Neural progenitor cell (in vitro differentiated cells): ENCODE results near the gene TLE3. TPM values are rescaled to one million over a fixed set of nuclear protein-coding genes. Genes with fewer than 3 reads are reported as not detected.
"Not testable (repeated sequence)": the region's sequence is repeated elsewhere in the genome, so short reads cannot be mapped to it uniquely, and the experiment has no call there.

Source experiments
- DNase-seq: peaks from one replicate; pipeline ENCODE4 v3.0.0-alpha.2; 2016; ENCODE audit warnings: low spot score
- H2AFZ ChIP-seq: fragments of 200-600 bp; sonication (generic); replicated peaks from 2 replicates; pipeline ENCODE4 v1.6.1; 2016; ENCODE audit warnings: antibody characterized with exemption
- H3F3A ChIP-seq: fragments of 200-600 bp; sonication (generic); 2 replicates; pipeline ENCODE4 v1.6.1; 2016; ENCODE audit warnings: antibody characterized with exemption, low read depth
- H3K27ac ChIP-seq: fragments of 200-600 bp; sonication (generic); 2 replicates; pipeline ENCODE4 v1.5.1; 2016; ENCODE audit warnings: mild to moderate bottlenecking
- H3K27me3 ChIP-seq: fragments of 200-600 bp; sonication (generic); 2 replicates; pipeline ENCODE4 v1.6.1; 2016; ENCODE audit warnings: mild to moderate bottlenecking, moderate library complexity
- H3K36me3 ChIP-seq: fragments of 200-600 bp; sonication (generic); 2 replicates; pipeline ENCODE4 v1.5.1; 2016
- H3K4me1 ChIP-seq: fragments of 200-600 bp; sonication (generic); 2 replicates; pipeline ENCODE4 v1.6.1; 2016; ENCODE audit warnings: mixed run types
- H3K4me2 ChIP-seq: fragments of 200-600 bp; sonication (generic); 2 replicates; pipeline ENCODE4 v1.6.1; 2016
- H3K4me3 ChIP-seq: fragments of 200-600 bp; sonication (generic); 2 replicates; pipeline ENCODE4 v1.5.1; 2016
- H3K79me2 ChIP-seq: fragments of 200-600 bp; sonication (generic); 2 replicates; pipeline ENCODE4 v1.6.1; 2016; ENCODE audit warnings: low read depth
- H3K9ac ChIP-seq: fragments of 200-600 bp; sonication (generic); 2 replicates; pipeline ENCODE4 v1.6.1; 2016
- H3K9me3 ChIP-seq: fragments of 200-600 bp; sonication (generic); 2 replicates; pipeline ENCODE4 v1.5.1; 2016; ENCODE audit warnings: low read depth
- H4K20me1 ChIP-seq: fragments of 200-600 bp; sonication (generic); 2 replicates; pipeline ENCODE4 v1.6.1; 2016; ENCODE audit warnings: low read depth
- H3K27ac Mint-ChIP-seq: 3 replicates; pipeline ENCODE4 v1.8.0; 2021; ENCODE audit warnings: mixed read lengths
- H3K27me3 Mint-ChIP-seq: 2 replicates; pipeline ENCODE4 v1.8.0; 2022; ENCODE audit warnings: low read depth, mild to moderate bottlenecking, inconsistent platforms, moderate library complexity, mixed read lengths; ENCODE audit not compliant: insufficient read depth
- H3K36me3 Mint-ChIP-seq: 3 replicates; pipeline ENCODE4 v1.8.0; 2021; ENCODE audit warnings: mixed read lengths
- H3K4me1 Mint-ChIP-seq: 3 replicates; pipeline ENCODE4 v1.8.0; 2021; ENCODE audit warnings: mixed read lengths
- H3K4me3 Mint-ChIP-seq: 3 replicates; pipeline ENCODE4 v1.8.0; 2021; ENCODE audit warnings: mild to moderate bottlenecking, moderate library complexity, mixed read lengths
- H3K9me3 Mint-ChIP-seq: 3 replicates; pipeline ENCODE4 v1.8.0; 2020; ENCODE audit warnings: mixed read lengths
- EZH2 ChIP-seq: fragments of 200-600 bp; sonication (generic); IDR thresholded peaks from 2 replicates; pipeline ENCODE4 v1.6.1; 2017; ENCODE audit warnings: antibody characterized with exemption, mild to moderate bottlenecking, moderate library complexity
- EZH2phosphoT487 ChIP-seq: fragments of 200-600 bp; sonication (generic); IDR thresholded peaks from 2 replicates; pipeline ENCODE4 v1.6.1; 2017; ENCODE audit warnings: antibody characterized with exemption
- total RNA-seq: library from RNA; depleted of rRNA; stranded (reverse); fragments of >200 nt; gene quantifications from 2 replicates; pipeline ENCODE4 v1.2.3, GENCODE V29; 2015; ENCODE audit warnings: low replicate concordance
- TF ChIP-seq, protein P1 (sequence below): fragments of 200-600 bp; sonication (generic); IDR thresholded peaks from 2 replicates; pipeline ENCODE4 v1.5.1; 2017; ENCODE audit warnings: antibody characterized with exemption, mild to moderate bottlenecking

The TLE3 gene
- total RNA-seq, 1 donor from 2014 or later, result 22.1 TPM

DNA sequence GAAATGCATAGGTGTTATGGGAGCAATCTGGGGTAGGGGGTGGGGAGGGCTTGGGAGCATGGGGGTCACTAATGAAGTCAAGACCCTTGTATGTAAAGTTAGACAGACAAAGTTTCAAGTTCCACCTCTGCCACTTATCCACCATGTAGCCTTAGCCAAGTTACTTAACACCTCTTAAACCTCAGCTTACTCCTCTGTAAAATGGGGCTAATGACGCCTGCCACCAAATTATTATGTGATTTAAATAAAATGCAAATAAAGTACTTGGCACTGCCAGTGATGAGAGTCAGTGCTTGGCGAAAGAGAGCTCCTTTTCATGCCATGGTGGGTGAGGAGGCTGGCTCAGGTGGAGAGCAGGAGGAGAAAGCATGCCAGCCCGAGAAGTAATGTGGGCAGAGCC, 18.6 kb upstream of the TLE3 start:
- DNase-seq, result no peak
- Histone ChIP-seq H3K4me1 (peaks cover 13% of the 10 kb centered on the region), H3K79me2 (no peaks in the 10 kb centered on the region), H3F3A (peaks cover 8% of the 10 kb centered on the region), H4K20me1 (peaks cover 6% of the 10 kb centered on the region), H3K4me3 (no peak overlapping the region), H3K9ac (no peak overlapping the region), H2AFZ (no peak overlapping the region), H3K36me3 (no peaks in the 10 kb centered on the region), H3K27ac (no peak overlapping the region), H3K27me3 (no peaks in the 10 kb centered on the region), H3K9me3 (no peaks in the 10 kb centered on the region), H3K4me2 (no peak overlapping the region)
- no peaks in the 10 kb centered on the region for H3K9me3 Mint-ChIP-seq
- H3K27me3 Mint-ChIP-seq, result peaks cover 16% of the 10 kb centered on the region
- no peak overlapping the region for H3K4me3 Mint-ChIP-seq
- TF ChIP-seq, protein P1, sequence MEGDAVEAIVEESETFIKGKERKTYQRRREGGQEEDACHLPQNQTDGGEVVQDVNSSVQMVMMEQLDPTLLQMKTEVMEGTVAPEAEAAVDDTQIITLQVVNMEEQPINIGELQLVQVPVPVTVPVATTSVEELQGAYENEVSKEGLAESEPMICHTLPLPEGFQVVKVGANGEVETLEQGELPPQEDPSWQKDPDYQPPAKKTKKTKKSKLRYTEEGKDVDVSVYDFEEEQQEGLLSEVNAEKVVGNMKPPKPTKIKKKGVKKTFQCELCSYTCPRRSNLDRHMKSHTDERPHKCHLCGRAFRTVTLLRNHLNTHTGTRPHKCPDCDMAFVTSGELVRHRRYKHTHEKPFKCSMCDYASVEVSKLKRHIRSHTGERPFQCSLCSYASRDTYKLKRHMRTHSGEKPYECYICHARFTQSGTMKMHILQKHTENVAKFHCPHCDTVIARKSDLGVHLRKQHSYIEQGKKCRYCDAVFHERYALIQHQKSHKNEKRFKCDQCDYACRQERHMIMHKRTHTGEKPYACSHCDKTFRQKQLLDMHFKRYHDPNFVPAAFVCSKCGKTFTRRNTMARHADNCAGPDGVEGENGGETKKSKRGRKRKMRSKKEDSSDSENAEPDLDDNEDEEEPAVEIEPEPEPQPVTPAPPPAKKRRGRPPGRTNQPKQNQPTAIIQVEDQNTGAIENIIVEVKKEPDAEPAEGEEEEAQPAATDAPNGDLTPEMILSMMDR, result no peak
- TF ChIP-seq EZH2, result no peak
- no peak for TF ChIP-seq EZH2phosphoT487
- H3K27ac Mint-ChIP-seq, result no peak overlapping the region
- H3K36me3 Mint-ChIP-seq, result no peaks in the 10 kb centered on the region
- H3K4me1 Mint-ChIP-seq, result peaks cover 23% of the 10 kb centered on the region

DNA sequence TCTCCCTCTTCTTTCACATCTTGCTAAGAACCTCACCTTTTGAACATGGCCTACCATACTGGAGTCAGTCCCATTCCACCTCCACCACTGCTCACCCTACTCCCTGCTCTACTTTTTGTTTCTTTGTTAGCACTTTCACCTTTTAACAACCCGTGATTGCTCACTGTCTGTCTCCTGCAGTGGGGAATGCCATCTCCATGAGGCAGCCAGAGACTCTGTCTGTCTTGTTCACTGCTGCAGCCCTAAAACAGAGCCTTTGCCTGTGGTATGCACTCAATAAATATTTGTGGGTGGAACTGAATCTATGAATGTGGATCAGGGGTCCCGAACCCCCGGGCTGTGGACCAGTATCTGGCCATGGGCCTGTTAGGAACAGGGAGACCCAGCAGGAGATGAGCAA, 16.5 kb upstream of the TLE3 start:
- Histone ChIP-seq H4K20me1 (peaks cover 12% of the 10 kb centered on the region), H3K4me3 (no peak overlapping the region), H3K9me3 (no peaks in the 10 kb centered on the region), H3K27ac (no peak overlapping the region), H3K27me3 (no peaks in the 10 kb centered on the region), H3K4me2 (no peak overlapping the region), H3K9ac (no peak overlapping the region), H3K36me3 (no peaks in the 10 kb centered on the region), H2AFZ (no peak overlapping the region), H3F3A (peaks cover 14% of the 10 kb centered on the region), H3K4me1 (peaks cover 28% of the 10 kb centered on the region), H3K79me2 (no peaks in the 10 kb centered on the region)
- no peak overlapping the region for H3K4me3 Mint-ChIP-seq
- peaks cover 23% of the 10 kb centered on the region for H3K27me3 Mint-ChIP-seq
- H3K36me3 Mint-ChIP-seq, result no peaks in the 10 kb centered on the region
- no peaks in the 10 kb centered on the region for H3K9me3 Mint-ChIP-seq
- H3K27ac Mint-ChIP-seq, result no peak overlapping the region
- no peak for DNase-seq
- H3K4me1 Mint-ChIP-seq, result peaks cover 36% of the 10 kb centered on the region
- TF ChIP-seq EZH2, result no peak
- TF ChIP-seq, protein P1, result no peak
- no peak for TF ChIP-seq EZH2phosphoT487

DNA sequence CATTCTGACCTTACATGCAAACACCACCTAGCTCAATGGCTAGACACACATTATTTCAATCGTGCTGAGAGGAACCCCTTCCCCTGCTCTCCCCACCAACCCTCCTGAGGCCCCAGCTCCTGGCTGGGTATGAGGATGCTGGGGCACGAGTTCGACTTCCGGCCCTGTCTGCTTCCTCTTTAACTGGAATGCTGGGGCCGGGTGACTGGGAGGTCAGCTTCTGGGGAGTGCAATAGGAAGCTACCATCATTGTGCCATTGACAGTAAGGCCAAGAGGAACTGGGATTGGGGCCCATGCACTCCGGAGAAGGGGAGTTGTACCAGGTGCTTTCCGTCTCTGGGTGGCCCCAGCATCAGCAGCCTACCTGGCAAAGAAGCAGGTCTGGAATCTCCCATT, 15.6 kb upstream of the TLE3 start:
- DNase-seq, result no peak
- Histone ChIP-seq H2AFZ (no peak overlapping the region), H3K4me3 (no peak overlapping the region), H3K27me3 (no peaks in the 10 kb centered on the region), H3K36me3 (no peaks in the 10 kb centered on the region), H3K4me1 (peaks cover 28% of the 10 kb centered on the region), H3K9ac (no peak overlapping the region), H3K79me2 (no peaks in the 10 kb centered on the region), H3K27ac (no peak overlapping the region), H3K9me3 (no peaks in the 10 kb centered on the region), H3F3A (peaks cover 14% of the 10 kb centered on the region), H3K4me2 (no peak overlapping the region), H4K20me1 (peaks cover 12% of the 10 kb centered on the region)
- H3K27me3 Mint-ChIP-seq, result peaks cover 31% of the 10 kb centered on the region
- peaks cover 36% of the 10 kb centered on the region for H3K4me1 Mint-ChIP-seq
- no peaks in the 10 kb centered on the region for H3K36me3 Mint-ChIP-seq
- no peak for TF ChIP-seq EZH2
- TF ChIP-seq, protein P1, result no peak
- no peak for TF ChIP-seq EZH2phosphoT487
- no peaks in the 10 kb centered on the region for H3K9me3 Mint-ChIP-seq
- no peak overlapping the region for H3K4me3 Mint-ChIP-seq
- H3K27ac Mint-ChIP-seq, result no peak overlapping the region

DNA sequence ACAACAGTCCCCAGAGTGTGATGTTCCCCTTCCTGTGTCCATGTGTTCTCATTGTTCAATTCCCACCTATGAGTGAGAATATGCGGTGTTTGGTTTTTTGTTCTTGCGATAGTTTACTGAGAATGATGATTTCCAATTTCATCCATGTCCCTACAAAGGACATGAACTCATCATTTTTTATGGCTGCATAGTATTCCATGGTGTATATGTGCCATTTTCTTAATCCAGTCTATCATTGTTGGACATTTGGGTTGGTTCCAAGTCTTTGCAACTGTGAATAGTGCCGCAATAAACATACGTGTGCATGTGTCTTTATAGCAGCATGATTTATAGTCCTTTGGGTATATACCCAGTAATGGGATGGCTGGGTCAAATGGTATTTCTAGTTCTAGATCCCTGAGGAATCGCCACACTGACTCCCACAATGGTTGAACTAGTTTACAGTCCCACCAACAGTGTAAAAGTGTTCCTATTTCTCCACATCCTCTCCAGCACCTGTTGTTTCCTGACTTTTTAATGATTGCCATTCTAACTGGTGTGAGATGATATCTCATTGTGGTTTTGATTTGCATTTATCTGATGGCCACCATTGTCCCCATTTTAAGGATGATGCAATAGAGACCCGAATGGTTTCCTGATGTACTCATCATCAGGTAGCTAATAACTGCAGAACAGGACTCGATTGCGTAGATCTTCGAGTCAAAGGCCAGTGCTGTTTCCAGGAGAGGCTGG, 15.0 kb upstream of the TLE3 start:
- H3K27me3 ChIP-seq, H3K4me2 ChIP-seq, H3K27ac Mint-ChIP-seq, H3K9me3 ChIP-seq, H3K4me3 Mint-ChIP-seq, H3K36me3 Mint-ChIP-seq, H3K9me3 Mint-ChIP-seq, DNase-seq, H3K4me3 ChIP-seq, H3K79me2 ChIP-seq, H3K36me3 ChIP-seq, H3K9ac ChIP-seq, H3K27ac ChIP-seq, H2AFZ ChIP-seq: not testable (repeated sequence)
- Mint-ChIP-seq H3K4me1 (peaks cover 36% of the 10 kb centered on the region), H3K27me3 (peaks cover 32% of the 10 kb centered on the region)
- peaks cover 14% of the 10 kb centered on the region for H3F3A ChIP-seq
- peaks cover 12% of the 10 kb centered on the region for H4K20me1 ChIP-seq
- H3K4me1 ChIP-seq, result peaks cover 28% of the 10 kb centered on the region
